CD1c-positive myeloid dendritic cell (primary cell): ENCODE results near the gene RSPRY1.

Experiments
- DNase-seq: peaks from one replicate; pipeline ENCODE4 v3.0.0-alpha.2; 2016; ENCODE audit errors: extremely low spot score

Gene RSPRY1

GRCh38 chr16:57152096-57153093, 33.7 kb upstream of the RSPRY1 start:
- DNase-seq: no peak

GRCh38 chr16:57153841-57154240, 32.3 kb upstream of the RSPRY1 start:
- DNase-seq: no peak

- no peak for DNase-seq
These were observed 30.3 kb upstream of the RSPRY1 start for GRCh38 chr16:57155702-57156350.

GRCh38 chr16:57156351-57156703, 29.8 kb upstream of the RSPRY1 start:
- DNase-seq: no peak

GRCh38 chr16:57157533-57157932, 28.6 kb upstream of the RSPRY1 start:
- no peak for DNase-seq

- no peak for DNase-seq
These were observed 26.7 kb upstream of the RSPRY1 start for GRCh38 chr16:57159447-57159846.

GRCh38 chr16:57163842-57164241, 22.3 kb upstream of the RSPRY1 start:
- DNase-seq: no peak

- DNase-seq: no peak
These were observed 20.6 kb upstream of the RSPRY1 start for GRCh38 chr16:57165483-57165882.

- DNase-seq: no peak
These were observed 20.2 kb upstream of the RSPRY1 start for GRCh38 chr16:57165938-57166337.

GRCh38 chr16:57166451-57166850, 19.7 kb upstream of the RSPRY1 start:
- DNase-seq: no peak

- peak; percentile 60 for DNase-seq
These were observed 19.2 kb upstream of the RSPRY1 start for GRCh38 chr16:57166951-57167350.

- DNase-seq: no peak
These were observed 18.6 kb upstream of the RSPRY1 start for GRCh38 chr16:57167538-57167937.

GRCh38 chr16:57167953-57168352, 18.2 kb upstream of the RSPRY1 start:
- DNase-seq: peak; percentile 79

GRCh38 chr16:57169327-57169726, 16.8 kb upstream of the RSPRY1 start:
- no peak for DNase-seq

GRCh38 chr16:57172721-57173290, 13.3 kb upstream of the RSPRY1 start:
- DNase-seq: no peak

- no peak for DNase-seq
These were observed 10.2 kb upstream of the RSPRY1 start for GRCh38 chr16:57175896-57176295.

- no peak for DNase-seq
These were observed 7.9 kb upstream of the RSPRY1 start for GRCh38 chr16:57178196-57178595.

- no peak for DNase-seq
These were observed 7.3 kb upstream of the RSPRY1 start for GRCh38 chr16:57178793-57179212.

GRCh38 chr16:57179215-57179828, 6.8 kb upstream of the RSPRY1 start:
- no peak for DNase-seq

GRCh38 chr16:57184113-57184512, 2.0 kb upstream of the RSPRY1 start:
- DNase-seq: no peak

GRCh38 chr16:57184887-57185445, 1.2 kb upstream of the RSPRY1 start:
- no peak for DNase-seq

- DNase-seq: peak; percentile 35
These were observed 634 bp upstream of the RSPRY1 start for GRCh38 chr16:57185446-57185944.
